Natural killer cell (primary cell): ENCODE results near the gene ZBTB32. TPM values are rescaled to one million over a fixed set of nuclear protein-coding genes. Genes with fewer than 3 reads are reported as not detected.

ENCODE experiments used
- ATAC-seq, 3 donors: fragments of 150-1000 bp in 2 of 3; fragments of 200-7000 bp in 1 of 3; cut with Tn5 transposase; 1 replicate in 1 of 3; 2 replicates in 2 of 3; pipeline ENCODE4 v1.10.0; 2021; ENCODE audit warnings: mild to moderate bottlenecking in 2 of 3, moderate library complexity in 2 of 3
- DNase-seq, 2 donors: peaks; one replicate each; pipeline versions ENCODE4 v3.0.0 to v3.0.0-alpha.2; 2013 to 2021; ENCODE audit warnings: mixed read lengths in 1 of 2
- H3K27ac ChIP-seq: one replicate; pipeline ENCODE4 v1.5.1; 2013; ENCODE audit warnings: mild to moderate bottlenecking, low read length
- H3K27me3 ChIP-seq: one replicate; pipeline ENCODE4 v1.6.1; 2013; ENCODE audit warnings: low read length; ENCODE audit not compliant: control insufficient read depth, insufficient read depth
- H3K36me3 ChIP-seq: one replicate; pipeline ENCODE4 v1.6.1; 2013; ENCODE audit warnings: low read length; ENCODE audit not compliant: control insufficient read depth, insufficient read depth
- H3K4me1 ChIP-seq: one replicate; pipeline ENCODE4 v1.6.1; 2013; ENCODE audit warnings: low read length; ENCODE audit not compliant: control insufficient read depth, insufficient read depth
- H3K4me3 ChIP-seq: one replicate; pipeline ENCODE4 v1.5.1; 2013; ENCODE audit warnings: low read length
- H3K9me3 ChIP-seq: one replicate; pipeline ENCODE4 v1.6.1; 2013; ENCODE audit warnings: low read length; ENCODE audit not compliant: control insufficient read depth, insufficient read depth
- H3K27ac Mint-ChIP-seq, 2 donors: one replicate each; pipeline ENCODE4 v1.8.0; 2022; ENCODE audit warnings: mild to moderate bottlenecking in 2 of 2, mixed read lengths in 2 of 2, moderate library complexity in 1 of 2
- H3K27me3 Mint-ChIP-seq, 2 donors: one replicate each; pipeline ENCODE4 v1.8.0; 2022; ENCODE audit warnings: low read depth in 2 of 2, mixed read lengths in 2 of 2
- H3K36me3 Mint-ChIP-seq: one replicate; pipeline ENCODE4 v1.8.0; 2022; ENCODE audit warnings: mixed read lengths
- H3K4me1 Mint-ChIP-seq, 2 donors: one replicate each; pipeline ENCODE4 v1.8.0; 2022; ENCODE audit warnings: mixed read lengths in 2 of 2
- H3K4me3 Mint-ChIP-seq: one replicate; pipeline ENCODE4 v1.8.0; 2022; ENCODE audit warnings: mild to moderate bottlenecking, moderate library complexity, mixed read lengths
- H3K9me3 Mint-ChIP-seq, 2 donors: one replicate each; pipeline ENCODE4 v1.8.0; 2022; ENCODE audit warnings: mixed read lengths in 2 of 2
- CTCF ChIP-seq: fragments of 200-600 bp; IDR thresholded peaks from one replicate; pipeline ENCODE4 v1.8.0; 2022; ENCODE audit warnings: antibody characterized with exemption
- WGBS: methylation state at CpG from one replicate; pipeline ENCODE4 v1.1.7; 2013; ENCODE audit warnings: missing lambda C conversion rate; ENCODE audit not compliant: insufficient coverage; 5-methylcytosine and 5-hydroxymethylcytosine counted together
- intact Hi-C: fragments of 100-400 bp; cut with micrococcal nuclease; formaldehyde crosslinking; loops from one replicate; pipeline ENCODE4 v1.14.2; 2022
- total RNA-seq, 4 donors: library from RNA; stranded (reverse); fragments of 120-200 nt in 1 of 4; gene quantifications; one replicate each; pipeline versions ENCODE4 v1.2.3 to v1.2.4, GENCODE V29; 2013 to 2022

ZBTB32 gene
- total RNA-seq, 3 donors from 2014 or later (not counting 1 experiment from before 2014, with no cell fraction given) = 0.27 to 1.8 (median 0.35) TPM

DNA sequence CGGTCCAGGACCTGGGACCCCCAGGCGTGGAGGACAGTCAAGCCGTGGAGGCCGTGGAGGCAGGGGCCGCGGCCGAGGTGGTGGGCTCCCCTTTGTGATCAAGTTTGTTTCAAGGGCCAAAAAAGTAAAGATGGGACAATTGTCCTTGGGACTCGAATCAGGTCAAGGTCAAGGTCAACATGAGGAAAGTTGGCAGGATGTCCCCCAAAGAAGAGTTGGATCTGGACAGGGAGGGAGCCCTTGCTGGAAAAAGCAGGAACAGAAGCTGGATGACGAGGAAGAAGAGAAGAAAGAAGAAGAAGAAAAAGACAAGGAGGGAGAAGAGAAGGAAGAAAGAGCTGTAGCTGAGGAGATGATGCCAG is 15.8 kb downstream of the ZBTB32 start:
- Mint-ChIP-seq H3K27ac (no peak overlapping the region), H3K4me1 (peaks cover 16 to 56% of the 10 kb centered on the region in 2 donors), H3K4me3 (peak overlapping the region; percentile 21), H3K36me3 (no peaks in the 10 kb centered on the region), H3K9me3 (no peaks in the 10 kb centered on the region), H3K27me3 (no peaks in the 10 kb centered on the region)
- intact Hi-C loops = no loop called here
- peaks cover 34% of the 10 kb centered on the region for H3K4me1 ChIP-seq
- H3K27me3 ChIP-seq = no peaks in the 10 kb centered on the region
- TF ChIP-seq CTCF = no peak
- no peak for DNase-seq
- no peak overlapping the region for H3K4me3 ChIP-seq
- ATAC-seq = no peak
- H3K27ac ChIP-seq = no peak overlapping the region
- H3K36me3 ChIP-seq = peaks cover 39% of the 10 kb centered on the region
- no peaks in the 10 kb centered on the region for H3K9me3 ChIP-seq
- WGBS = 98% methylated on average over 9 of the region's 9 CpGs

GRCh38 chr19:35720648-35721047 is 16.3 kb downstream of the ZBTB32 start:
- no peaks in the 10 kb centered on the region for H3K36me3 Mint-ChIP-seq
- Histone ChIP-seq H3K27me3 (no peaks in the 10 kb centered on the region), H3K4me1 (peaks cover 29% of the 10 kb centered on the region), H3K9me3 (no peaks in the 10 kb centered on the region), H3K36me3 (peaks cover 44% of the 10 kb centered on the region), H3K27ac (no peak overlapping the region), H3K4me3 (no peak overlapping the region)
- no peak for DNase-seq
- H3K4me3 Mint-ChIP-seq = no peak overlapping the region
- H3K27me3 Mint-ChIP-seq = no peaks in the 10 kb centered on the region
- 96% methylated on average over 17 of the region's 17 CpGs for WGBS
- intact Hi-C loops = no loop called here
- no peak for TF ChIP-seq CTCF
- peak overlapping the region in 1 of 2 donors; percentile 22 for H3K27ac Mint-ChIP-seq
- ATAC-seq = no peak
- no peaks in the 10 kb centered on the region for H3K9me3 Mint-ChIP-seq
- peaks cover 16 to 55% of the 10 kb centered on the region in 2 donors for H3K4me1 Mint-ChIP-seq

DNA sequence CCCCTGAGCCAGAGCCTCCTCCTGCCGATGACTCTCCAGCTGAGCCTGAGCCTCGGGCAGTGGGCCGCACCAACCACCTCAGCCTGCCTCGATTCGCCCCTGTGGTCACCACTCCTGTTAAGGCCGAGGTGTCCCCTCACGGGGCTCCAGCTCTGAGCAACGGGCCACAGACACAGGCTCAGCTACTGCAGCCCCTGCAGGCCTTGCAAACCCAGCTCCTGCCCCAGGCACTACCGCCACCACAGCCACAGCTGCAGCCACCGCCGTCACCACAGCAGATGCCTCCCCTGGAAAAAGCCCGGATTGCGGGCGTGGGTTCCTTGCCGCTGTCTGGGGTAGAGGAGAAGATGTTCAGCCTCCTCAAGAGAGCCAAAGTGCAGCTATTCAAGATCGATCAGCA is 17.0 kb downstream of the ZBTB32 start:
- H3K27ac Mint-ChIP-seq = no peak overlapping the region
- no peaks in the 10 kb centered on the region for H3K36me3 Mint-ChIP-seq
- 96% methylated on average over 16 of the region's 16 CpGs for WGBS
- H3K9me3 Mint-ChIP-seq = no peaks in the 10 kb centered on the region
- H3K4me1 Mint-ChIP-seq = peaks cover 11 to 54% of the 10 kb centered on the region in 2 donors
- Histone ChIP-seq H3K27me3 (no peaks in the 10 kb centered on the region), H3K9me3 (no peaks in the 10 kb centered on the region), H3K27ac (no peak overlapping the region), H3K36me3 (peaks cover 51% of the 10 kb centered on the region), H3K4me1 (peaks cover 21% of the 10 kb centered on the region), H3K4me3 (no peak overlapping the region)
- H3K27me3 Mint-ChIP-seq = no peaks in the 10 kb centered on the region
- intact Hi-C loops = no loop called here
- no peak for DNase-seq
- ATAC-seq = no peak
- no peak for TF ChIP-seq CTCF
- peak overlapping the region; percentile 13 for H3K4me3 Mint-ChIP-seq

- H3K9me3 ChIP-seq = no peaks in the 10 kb centered on the region
- DNase-seq (no peak), ATAC-seq (no peak)
- H3K27ac ChIP-seq = no peak overlapping the region
- no peak overlapping the region for H3K4me3 ChIP-seq
- Mint-ChIP-seq H3K9me3 (no peaks in the 10 kb centered on the region), H3K36me3 (no peaks in the 10 kb centered on the region), H3K4me3 (no peak overlapping the region), H3K4me1 (peaks cover 6 to 43% of the 10 kb centered on the region in 2 donors), H3K27ac (no peak overlapping the region), H3K27me3 (no peaks in the 10 kb centered on the region)
- 98% methylated on average over 14 of the region's 14 CpGs for WGBS
- intact Hi-C loops = no loop called here
- H3K27me3 ChIP-seq = no peaks in the 10 kb centered on the region
- H3K4me1 ChIP-seq = peaks cover 12% of the 10 kb centered on the region
- peaks cover 59% of the 10 kb centered on the region for H3K36me3 ChIP-seq
- no peak for TF ChIP-seq CTCF
These were observed 18.1 kb downstream of the ZBTB32 start for GRCh38 chr19:35722461-35722860.
